HCT116 (cell line): ENCODE measurements around the gene ZNF793. TPM values are rescaled to one million over a fixed set of nuclear protein-coding genes. Genes with fewer than 3 reads are reported as not detected.

Experiments used
- ATAC-seq: fragments of 200-7000 bp; cut with Tn5 transposase; 2 replicates; pipeline ENCODE4 v1.9.1; 2020; ENCODE audit warnings: mild to moderate bottlenecking, moderate library complexity
- BruUV-seq: library from RNA; stranded (reverse); fragments of 400-500 nt; replicated peaks from 2 replicates; lab custom pipeline; 2021; lab: Mats Ljungman, UMichigan
- CTCF ChIA-PET: fragments of 300-600 bp; sonication (Branson Sonifier 250); formaldehyde crosslinking; loops from one replicate; lab custom pipeline; 2021; ENCODE audit warnings: antibody characterized with exemption; lab: Charles Lee
- POLR2A ChIA-PET: fragments of 300-600, 350-600 bp; sonication (Branson Sonifier 250); formaldehyde crosslinking; loops from one replicate; lab custom pipeline; 2021; ENCODE audit warnings: antibody characterized with exemption; lab: Charles Lee
- RAD21 ChIA-PET, 2 experiments: fragments of 300-600 bp; sonication (Branson Sonifier 250); formaldehyde crosslinking; loops; one replicate each; lab custom pipeline; 2023; ENCODE audit warnings: low total read pairs in 2 of 2; ENCODE audit not compliant: uncharacterized antibody in 2 of 2, unreplicated experiment in 2 of 2, low non-redundant PET in 1 of 2; lab: Charles Lee
- DNase-seq: peaks from one replicate; pipeline ENCODE4 v3.0.0-alpha.2; 2010; ENCODE audit warnings: low read depth, low spot score
- H2AFZ ChIP-seq: fragments of 200-600 bp; shearing (Covaris generic), sonication (generic); 2 replicates; pipeline ENCODE4 v1.6.1; 2017; ENCODE audit warnings: low read depth, mixed run types, mixed read lengths, antibody characterized with exemption, low read length; ENCODE audit not compliant: poor library complexity, severe bottlenecking
- H3K27ac ChIP-seq: 2 replicates; pipeline ENCODE4 v1.5.1; 2012; ENCODE audit warnings: low read depth, low read length
- H3K27me3 ChIP-seq: fragments of 200-600 bp; sonication (generic); 2 replicates; pipeline ENCODE4 v1.6.1; 2016; ENCODE audit warnings: mixed run types, low read length, mixed read lengths; ENCODE audit not compliant: insufficient read depth
- H3K36me3 ChIP-seq, 2 experiments: fragments of 200-500 bp in 1 of 2; fragments of 200-600 bp in 1 of 2; sonication (Bioruptor generic) in 1 of 2; sonication (generic) in 1 of 2; 2 replicates each; pipeline versions ENCODE4 v1.5.1 to v1.6.1; 2014 to 2016; ENCODE audit warnings: low read length in 2 of 2, inconsistent platforms in 1 of 2, mixed read lengths in 1 of 2, mixed run types in 1 of 2; ENCODE audit not compliant: insufficient read depth in 2 of 2, control insufficient read depth in 1 of 2
- H3K4me1 ChIP-seq, 2 experiments: fragments of 200-600 bp in 1 of 2; sonication (generic) in 1 of 2; 2 replicates each; pipeline versions ENCODE4 v1.5.1 to v1.6.1; 2012 to 2017; ENCODE audit warnings: low read length in 2 of 2, inconsistent platforms in 1 of 2, mild to moderate bottlenecking in 1 of 2, mixed read lengths in 1 of 2, mixed run types in 1 of 2, moderate library complexity in 1 of 2; ENCODE audit not compliant: insufficient read depth in 2 of 2, control insufficient read depth in 1 of 2
- H3K4me2 ChIP-seq: fragments of 200-600 bp; sonication (generic); 2 replicates; pipeline ENCODE4 v1.6.1; 2017; ENCODE audit warnings: mixed run types, low read length, mixed read lengths
- H3K4me3 ChIP-seq, 2 experiments: fragments of 200-600 bp in 1 of 2; sonication (generic) in 1 of 2; replicated peaks in 1 of 2; 2 replicates each; pipeline ENCODE4 v1.5.1; 2011 to 2016; ENCODE audit warnings: low read length in 2 of 2, control low read depth in 1 of 2, low read depth in 1 of 2, mild to moderate bottlenecking in 1 of 2, mixed read lengths in 1 of 2, mixed run types in 1 of 2
- H3K79me2 ChIP-seq: fragments of 200-600 bp; sonication (generic); 2 replicates; pipeline ENCODE4 v1.6.1; 2017; ENCODE audit warnings: mild to moderate bottlenecking, mixed run types, low read length, moderate library complexity, mixed read lengths; ENCODE audit not compliant: insufficient read depth
- H3K9ac ChIP-seq: fragments of 200-600 bp; sonication (generic); 2 replicates; pipeline ENCODE4 v1.6.1; 2016; ENCODE audit warnings: low read length, mixed read lengths
- H3K9me2 ChIP-seq: fragments of 200-600 bp; sonication (generic), shearing (Covaris generic); 2 replicates; pipeline ENCODE4 v1.6.1; 2017; ENCODE audit warnings: mixed run types, mild to moderate bottlenecking, moderate library complexity; ENCODE audit not compliant: insufficient read depth
- H3K9me3 ChIP-seq, 2 experiments: fragments of 200-500 bp in 1 of 2; fragments of 200-600 bp in 1 of 2; sonication (Bioruptor generic) in 1 of 2; sonication (generic) in 1 of 2; 2 replicates each; pipeline ENCODE4 v1.6.1; 2014 to 2017; ENCODE audit warnings: low read length in 2 of 2, mixed read lengths in 2 of 2, inconsistent platforms in 1 of 2, low read depth in 1 of 2, mild to moderate bottlenecking in 1 of 2, mixed run types in 1 of 2, moderate library complexity in 1 of 2; ENCODE audit not compliant: control insufficient read depth in 1 of 2, insufficient read depth in 1 of 2
- H4K20me1 ChIP-seq: fragments of 200-600 bp; sonication (generic), shearing (Covaris generic); 2 replicates; pipeline ENCODE4 v1.6.1; 2017; ENCODE audit warnings: mixed run types, mild to moderate bottlenecking, moderate library complexity; ENCODE audit not compliant: insufficient read depth
- CEBPB ChIP-seq: IDR thresholded peaks from 2 replicates; pipeline ENCODE4 v1.6.1; 2012; ENCODE audit warnings: low read depth
- CTCF ChIP-seq, 3 experiments: fragments of 200-600 bp in 1 of 3; sonication (generic) in 1 of 3; IDR thresholded peaks in 2 of 3; conservative IDR thresholded peaks in 1 of 3; 2 replicates each; pipeline ENCODE4 v1.5.1; 2012 to 2017; ENCODE audit warnings: low read depth in 2 of 3, low read length in 2 of 3, antibody characterized with exemption in 1 of 3, borderline replicate concordance in 1 of 3, control low read depth in 1 of 3, mild to moderate bottlenecking in 1 of 3, mixed read lengths in 1 of 3, mixed run types in 1 of 3, moderate library complexity in 1 of 3; ENCODE audit not compliant: insufficient read depth in 1 of 3
- ELF1 ChIP-seq: IDR thresholded peaks from 2 replicates; pipeline ENCODE4 v1.6.1; 2012; ENCODE audit warnings: low read depth, borderline replicate concordance
- EZH2 ChIP-seq: fragments of 200-600 bp; sonication (generic); IDR thresholded peaks from 2 replicates; pipeline ENCODE4 v1.6.1; 2017; ENCODE audit warnings: antibody characterized with exemption, mixed run types
- FOSL1 ChIP-seq: IDR thresholded peaks from 2 replicates; pipeline ENCODE4 v1.6.1; 2012; ENCODE audit warnings: low read depth
- JUND ChIP-seq: IDR thresholded peaks from 2 replicates; pipeline ENCODE4 v1.6.1; 2012
- POLR2A ChIP-seq: IDR thresholded peaks from 2 replicates; pipeline ENCODE4 v1.7.0; 2011; ENCODE audit warnings: borderline replicate concordance; ENCODE audit not compliant: insufficient read depth, insufficient read length; ENCODE audit errors: extremely low read depth
- RAD21 ChIP-seq: IDR thresholded peaks from 2 replicates; pipeline ENCODE4 v1.6.1; 2012; ENCODE audit warnings: low read depth, mild to moderate bottlenecking
- SIN3A ChIP-seq: IDR thresholded peaks from 2 replicates; pipeline ENCODE4 v1.6.1; 2012; ENCODE audit warnings: low read depth
- TCF7L2 ChIP-seq: IDR thresholded peaks from 2 replicates; pipeline ENCODE4 v1.7.0; 2011; ENCODE audit warnings: borderline replicate concordance, inconsistent platforms; ENCODE audit not compliant: insufficient read depth, insufficient read length; ENCODE audit errors: extremely low read depth
- YY1 ChIP-seq: IDR thresholded peaks from 2 replicates; pipeline ENCODE4 v1.6.1; 2011; ENCODE audit warnings: low read length, low read depth, moderate library complexity, mild to moderate bottlenecking; ENCODE audit not compliant: insufficient replicate concordance; ENCODE audit errors: extremely low read depth
- ZBTB33 ChIP-seq: IDR thresholded peaks from 2 replicates; pipeline ENCODE4 v1.6.1; 2011; ENCODE audit warnings: mild to moderate bottlenecking, low read length, moderate library complexity; ENCODE audit not compliant: insufficient replicate concordance; ENCODE audit errors: extremely low read depth
- ZFX ChIP-seq: fragments of 450-650 bp; IDR thresholded peaks from 2 replicates; pipeline ENCODE4 v1.6.1; 2017
- ZNF274 ChIP-seq: fragments of 200-500 bp; sonication (Bioruptor generic); IDR thresholded peaks from 2 replicates; pipeline ENCODE4 v1.6.1; 2014; ENCODE audit warnings: mild to moderate bottlenecking, low read depth, low read length, inconsistent platforms
- intact Hi-C: fragments of 100-400 bp; cut with micrococcal nuclease; formaldehyde crosslinking; loops from 2 replicates; pipeline ENCODE4 v1.10.0; 2022
- total RNA-seq: library from RNA; stranded (reverse); gene quantifications from one replicate; pipeline ENCODE4 v1.2.1, GENCODE V29; 2021; ENCODE audit not compliant: unreplicated experiment

ZNF793 gene
- total RNA-seq, 1 experiment from 2014 or later = not detected

- intact Hi-C loops = no loop called here
- ChIA-PET POLR2A (no interaction called here), CTCF (no interaction called here), RAD21 (no interaction called here)
- no peak overlapping the region for H3K4me3 ChIP-seq
- H3K4me1 ChIP-seq = no peaks in the 10 kb centered on the region
- TF ChIP-seq ZFX (no peak), ELF1 (no peak), ZBTB33 (no peak), ZNF274 (no peak), EZH2 (no peak), TCF7L2 (no peak), POLR2A (no peak), RAD21 (no peak), YY1 (no peak)
- H2AFZ ChIP-seq = no peak overlapping the region
- DNase-seq (no peak), ATAC-seq (no peak)
- H3K36me3 ChIP-seq = no peaks in the 10 kb centered on the region
- no TSS peak for BruUV-seq
- H3K9me2 ChIP-seq = no peaks in the 10 kb centered on the region
- no peaks in the 10 kb centered on the region for H4K20me1 ChIP-seq
- no peaks in the 10 kb centered on the region for H3K79me2 ChIP-seq
- no peak overlapping the region for H3K27ac ChIP-seq
- H3K27me3 ChIP-seq = no peaks in the 10 kb centered on the region
- H3K9ac ChIP-seq = no peak overlapping the region
- peaks cover 4 to 27% of the 10 kb centered on the region in 2 experiments; a peak in 2 of 4 replicates for H3K9me3 ChIP-seq
- no peak overlapping the region for H3K4me2 ChIP-seq
Measured at GRCh38 chr19:37513397-37513796, 6.7 kb downstream of the ZNF793 start.

- Histone ChIP-seq H3K4me1 (no peaks in the 10 kb centered on the region), H3K36me3 (no peaks in the 10 kb centered on the region), H3K4me3 (no peak overlapping the region), H3K27ac (no peak overlapping the region), H2AFZ (no peak overlapping the region), H3K9me3 (peaks cover 13 to 15% of the 10 kb centered on the region in 2 experiments; a peak in 2 of 4 replicates), H4K20me1 (no peaks in the 10 kb centered on the region), H3K79me2 (no peaks in the 10 kb centered on the region), H3K4me2 (no peak overlapping the region), H3K27me3 (no peaks in the 10 kb centered on the region), H3K9ac (no peak overlapping the region), H3K9me2 (no peaks in the 10 kb centered on the region)
- ATAC-seq (no peak), DNase-seq (no peak)
- ChIA-PET CTCF (no interaction called here), POLR2A (no interaction called here), RAD21 (no interaction called here)
- intact Hi-C loops = no loop called here
- BruUV-seq = no TSS peak
- TF ChIP-seq TCF7L2 (no peak), POLR2A (no peak), ELF1 (no peak), FOSL1 (no peak), SIN3A (no peak), ZNF274 (no peak), CTCF (IDR thresholded peaks at IDR 0.05 in 2 of 3, conservative IDR thresholded peaks at IDR 0.05 in 1 of 3; ENCODE audit: borderline replicate concordance in 1 of 3, insufficient read depth in 1 of 3, low read depth in 2 of 3, low read length in 2 of 3) (no peak), JUND (no peak), CEBPB (no peak)
Measured at GRCh38 chr19:37519890-37520289, 13.2 kb downstream of the ZNF793 start.
